Peyer's patch (tissue), 4 donors: ENCODE measurements around the gene MLPH. TPM values are rescaled to one million over a fixed set of nuclear protein-coding genes. Genes with fewer than 3 reads are reported as not detected.

Experiments
- DNase-seq, 3 donors: peaks; one replicate each; pipeline ENCODE4 v3.0.0-alpha.2; 2017 to 2019
- H3K27ac ChIP-seq, 4 donors: fragments of 200-600 bp; sonication (generic); one replicate each; pipeline ENCODE4 v1.5.1; 2016 to 2019
- H3K27me3 ChIP-seq, 2 donors: fragments of 200-600 bp; sonication (generic); one replicate each; pipeline ENCODE4 v1.5.1; 2019
- H3K36me3 ChIP-seq, 3 donors: fragments of 200-600 bp; sonication (generic); one replicate each; pipeline ENCODE4 v1.5.1; 2016 to 2019
- H3K4me1 ChIP-seq, 4 donors: fragments of 200-600 bp; sonication (generic); one replicate each; pipeline ENCODE4 v1.5.1; 2016 to 2019
- H3K4me3 ChIP-seq, 4 donors: fragments of 200-600 bp; sonication (generic); 1 replicate in 3 of 4; 2 replicates in 1 of 4; pipeline ENCODE4 v1.5.1; 2016 to 2019; ENCODE audit warnings: mild to moderate bottlenecking in 1 of 4
- H3K9me3 ChIP-seq, 4 donors: fragments of 200-600 bp; sonication (generic); one replicate each; pipeline ENCODE4 v1.5.1; 2016 to 2019; ENCODE audit warnings: mild to moderate bottlenecking in 1 of 4
- POLR2A ChIP-seq, 2 donors: fragments of 450-650 bp; IDR thresholded peaks; one replicate each; pipeline ENCODE4 v1.5.1; 2017; ENCODE audit warnings: antibody characterized with exemption in 2 of 2, mild to moderate bottlenecking in 2 of 2, moderate library complexity in 2 of 2
- total RNA-seq, 4 donors: library from RNA; depleted of rRNA; stranded (reverse); fragments of >200 nt; gene quantifications; one replicate each; pipeline ENCODE4 v1.1.0, GENCODE V29; 2016
- TF ChIP-seq, protein P1 (sequence below), 6 experiments: fragments of 450-650 bp in 4 of 6; fragments of 200-600 bp in 2 of 6; sonication (generic) in 1 of 6; IDR thresholded peaks; one replicate each; pipeline ENCODE4 v1.5.1; 2017 to 2019; ENCODE audit warnings: antibody characterized with exemption in 6 of 6, mild to moderate bottlenecking in 3 of 6, moderate library complexity in 1 of 6

MLPH gene
- total RNA-seq, 4 donors from 2014 or later, result 82.5 to 195 (median 116) TPM

DNA sequence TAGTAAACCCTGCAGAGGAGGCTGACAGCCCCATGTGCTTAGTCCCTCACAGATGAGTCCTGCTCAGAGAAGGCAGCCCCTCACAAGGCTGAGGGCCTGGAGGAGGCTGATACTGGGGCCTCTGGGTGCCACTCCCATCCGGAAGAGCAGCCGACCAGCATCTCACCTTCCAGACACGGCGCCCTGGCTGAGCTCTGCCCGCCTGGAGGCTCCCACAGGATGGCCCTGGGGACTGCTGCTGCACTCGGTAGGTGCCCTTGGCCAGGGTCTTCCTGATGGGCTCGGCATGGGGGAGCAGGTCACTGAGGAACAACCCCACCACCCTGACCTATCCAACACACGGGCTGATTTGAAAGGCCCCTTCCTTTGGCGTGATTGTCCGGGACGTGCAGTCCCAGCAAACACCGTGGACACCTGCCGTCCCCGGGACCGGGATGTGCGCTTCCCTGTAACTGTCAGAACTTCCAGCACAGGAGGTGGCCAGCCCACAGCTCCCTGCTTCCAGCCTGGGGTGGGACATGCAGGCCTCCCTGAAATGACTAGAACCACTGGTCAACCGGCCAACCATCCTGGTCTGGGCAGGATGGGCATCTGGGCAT, 38.6 kb downstream of the MLPH start:
- Histone ChIP-seq H3K4me3 (no peak overlapping the region), H3K9me3 (no peaks in the 10 kb centered on the region), H3K36me3 (no peaks in the 10 kb centered on the region), H3K27me3 (no peaks in the 10 kb centered on the region), H3K4me1 (peaks cover 0 to 3% (median 0%) of the 10 kb centered on the region in 4 donors), H3K27ac (no peak overlapping the region)
- no peak for TF ChIP-seq POLR2A (IDR thresholded peaks at IDR 0.05)
- TF ChIP-seq, protein P1, sequence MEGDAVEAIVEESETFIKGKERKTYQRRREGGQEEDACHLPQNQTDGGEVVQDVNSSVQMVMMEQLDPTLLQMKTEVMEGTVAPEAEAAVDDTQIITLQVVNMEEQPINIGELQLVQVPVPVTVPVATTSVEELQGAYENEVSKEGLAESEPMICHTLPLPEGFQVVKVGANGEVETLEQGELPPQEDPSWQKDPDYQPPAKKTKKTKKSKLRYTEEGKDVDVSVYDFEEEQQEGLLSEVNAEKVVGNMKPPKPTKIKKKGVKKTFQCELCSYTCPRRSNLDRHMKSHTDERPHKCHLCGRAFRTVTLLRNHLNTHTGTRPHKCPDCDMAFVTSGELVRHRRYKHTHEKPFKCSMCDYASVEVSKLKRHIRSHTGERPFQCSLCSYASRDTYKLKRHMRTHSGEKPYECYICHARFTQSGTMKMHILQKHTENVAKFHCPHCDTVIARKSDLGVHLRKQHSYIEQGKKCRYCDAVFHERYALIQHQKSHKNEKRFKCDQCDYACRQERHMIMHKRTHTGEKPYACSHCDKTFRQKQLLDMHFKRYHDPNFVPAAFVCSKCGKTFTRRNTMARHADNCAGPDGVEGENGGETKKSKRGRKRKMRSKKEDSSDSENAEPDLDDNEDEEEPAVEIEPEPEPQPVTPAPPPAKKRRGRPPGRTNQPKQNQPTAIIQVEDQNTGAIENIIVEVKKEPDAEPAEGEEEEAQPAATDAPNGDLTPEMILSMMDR (IDR thresholded peaks at IDR 0.05), result no peak
- no peak for DNase-seq

DNA sequence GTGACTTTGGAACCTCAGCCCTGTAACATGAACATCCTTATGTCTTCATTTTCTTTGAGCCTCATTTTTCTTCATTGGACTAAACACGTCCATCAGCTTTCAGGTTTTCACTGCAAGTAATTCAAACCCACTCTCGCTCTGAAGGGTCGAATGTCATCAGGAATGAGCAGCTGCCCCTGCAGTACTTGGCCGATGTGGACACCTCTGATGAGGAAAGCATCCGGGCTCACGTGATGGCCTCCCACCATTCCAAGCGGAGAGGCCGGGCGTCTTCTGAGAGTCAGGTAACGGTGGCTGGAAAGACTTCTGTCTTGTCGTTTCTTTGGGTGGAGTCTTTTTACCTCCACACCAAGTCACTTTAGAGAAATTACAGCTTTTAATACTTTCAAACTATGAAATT, 40.2 kb downstream of the MLPH start:
- Histone ChIP-seq H3K27ac (no peak overlapping the region), H3K36me3 (no peaks in the 10 kb centered on the region), H3K4me3 (no peak overlapping the region), H3K4me1 (peaks cover 0 to 3% (median 0%) of the 10 kb centered on the region in 4 donors), H3K9me3 (no peaks in the 10 kb centered on the region), H3K27me3 (no peaks in the 10 kb centered on the region)
- DNase-seq, result no peak
- TF ChIP-seq POLR2A (IDR thresholded peaks at IDR 0.05), result no peak
- TF ChIP-seq, protein P1 (IDR thresholded peaks at IDR 0.05), result no peak

DNA sequence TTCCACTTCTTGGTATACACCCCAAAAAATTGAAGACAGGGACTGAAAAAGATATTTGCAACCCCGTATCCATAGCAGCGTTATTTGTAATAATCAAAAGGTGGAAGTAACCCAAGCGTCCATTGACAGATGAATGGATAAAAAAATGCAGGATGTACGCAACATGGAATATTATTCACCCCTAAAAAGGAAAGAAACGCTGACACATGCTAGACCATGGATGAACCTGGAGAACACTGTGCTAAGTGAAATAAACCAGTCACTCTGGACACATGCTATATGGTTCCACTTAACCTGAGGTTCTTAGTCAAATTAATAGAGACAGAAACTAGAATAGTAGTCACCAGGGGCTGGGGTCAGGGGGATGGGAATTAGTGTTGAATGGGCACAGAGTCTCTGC, 40.7 kb downstream of the MLPH start:
- DNase-seq, result no peak
- Histone ChIP-seq H3K9me3 (no peaks in the 10 kb centered on the region), H3K27me3 (no peaks in the 10 kb centered on the region), H3K4me1 (peaks cover 0 to 3% (median 0%) of the 10 kb centered on the region in 4 donors), H3K4me3 (no peak overlapping the region), H3K36me3 (no peaks in the 10 kb centered on the region), H3K27ac (no peak overlapping the region)
- no peak for TF ChIP-seq POLR2A (IDR thresholded peaks at IDR 0.05)
- TF ChIP-seq, protein P1 (IDR thresholded peaks at IDR 0.05), result no peak

DNA sequence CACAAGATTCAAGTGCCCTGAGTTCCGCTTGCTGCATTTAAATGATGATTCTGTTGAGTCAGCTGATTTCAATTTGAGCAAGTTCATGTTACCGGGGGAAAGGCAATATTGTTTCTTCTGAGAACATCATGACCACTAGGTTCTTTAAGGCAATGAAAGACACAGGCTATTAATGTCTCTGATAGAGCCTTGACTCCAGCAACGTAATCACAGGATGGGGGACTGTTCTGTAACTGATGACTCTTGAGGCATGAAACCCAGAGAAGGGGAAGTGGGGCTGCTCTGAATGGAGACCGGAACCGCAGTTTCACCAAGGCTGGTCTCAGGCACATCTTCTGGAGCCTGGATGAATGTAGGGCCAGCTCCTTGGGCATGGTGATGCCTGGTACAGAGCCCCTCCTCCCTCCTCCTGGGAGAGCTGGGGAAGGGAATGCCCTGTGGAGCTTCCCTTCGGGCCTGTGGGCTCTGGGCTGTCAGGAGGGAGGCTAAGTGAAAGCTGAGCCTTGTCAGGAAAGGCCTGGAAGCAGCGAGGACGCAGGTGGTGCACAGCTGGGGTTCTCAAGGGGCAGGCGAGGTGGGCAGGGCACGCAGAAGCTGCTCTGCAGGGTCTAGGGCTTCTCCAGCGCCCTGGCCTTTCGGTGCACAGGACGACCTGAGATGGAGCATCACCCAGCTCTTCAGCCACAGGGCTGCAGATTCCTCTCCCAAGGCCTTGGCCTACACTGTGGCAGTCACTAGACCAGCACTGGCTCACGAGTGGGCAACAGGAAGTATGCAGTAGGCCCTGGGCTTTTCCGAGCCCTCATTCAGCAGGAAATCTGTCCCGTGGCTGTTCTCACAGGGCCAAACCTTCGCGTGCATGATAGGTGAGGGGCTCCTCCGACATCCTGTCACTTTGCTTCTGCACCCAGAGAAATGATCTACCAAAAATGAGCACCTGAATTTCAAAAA, 42.7 kb downstream of the MLPH start:
- no peaks in the 10 kb centered on the region for H3K36me3 ChIP-seq
- DNase-seq, result no peak
- no peaks in the 10 kb centered on the region for H3K27me3 ChIP-seq
- no peak overlapping the region for H3K27ac ChIP-seq
- no peaks in the 10 kb centered on the region for H3K4me1 ChIP-seq
- no peaks in the 10 kb centered on the region for H3K9me3 ChIP-seq
- TF ChIP-seq, protein P1 (IDR thresholded peaks at IDR 0.05), result no peak
- TF ChIP-seq POLR2A (IDR thresholded peaks at IDR 0.05), result no peak
- no peak overlapping the region for H3K4me3 ChIP-seq

- no peak for DNase-seq
- Histone ChIP-seq H3K9me3 (no peaks in the 10 kb centered on the region), H3K36me3 (no peaks in the 10 kb centered on the region), H3K4me3 (no peak overlapping the region), H3K27ac (no peak overlapping the region), H3K4me1 (no peaks in the 10 kb centered on the region), H3K27me3 (no peaks in the 10 kb centered on the region)
- TF ChIP-seq POLR2A (IDR thresholded peaks at IDR 0.05), result no peak
- TF ChIP-seq, protein P1 (IDR thresholded peaks at IDR 0.05), result no peak
Observed at GRCh38 chr2:237530472-237531433, 43.7 kb downstream of the MLPH start.
